ENCODE measurements around the gene PBX1. TPM values are rescaled to one million over a fixed set of nuclear protein-coding genes. Genes with fewer than 3 reads are reported as not detected.

PBX1 gene
- total and polyA plus RNA-seq, 10 of the 15 experiments (the other 5 are each of a cell fraction or from before 2014, with no cell fraction given), result 0.05 to 0.28 (median 0.11) TPM; not detected in 5

GRCh38 chr1:164886101-164886500 is 327.1 kb downstream of the PBX1 start:
- POLR2A ChIA-PET, result no interaction called here
- no TSS peak for BruUV-seq (replicated peaks)

More at GRCh38 chr1:164886101-164886500, 327.1 kb downstream of the PBX1 start:
- Histone ChIP-seq H3K79me2 (ENCODE audit: control insufficient read depth, insufficient read depth, low read length) (no peaks in the 10 kb centered on the region), H3K9me3 (replicated peaks; ENCODE audit: control insufficient read depth, insufficient read depth, low read length) (no peaks in the 10 kb centered on the region), H3K4me2 (ENCODE audit: control insufficient read depth, insufficient read depth) (no peak overlapping the region), H4K20me1 (ENCODE audit: control insufficient read depth, insufficient read depth) (no peaks in the 10 kb centered on the region), H2AFZ (ENCODE audit: control insufficient read depth, low read depth, low read length) (no peak overlapping the region), H3K9ac (ENCODE audit: control insufficient read depth, insufficient read depth, low read length) (no peak overlapping the region), H3K36me3 (ENCODE audit: control insufficient read depth in 2 of 2, insufficient read depth in 2 of 2, low read length in 1 of 2) (no peaks in the 10 kb centered on the region), H3K27me3 (replicated peaks in 1 of 2; ENCODE audit: control insufficient read depth in 2 of 2, insufficient read depth in 2 of 2, low read length in 1 of 2) (no peaks in the 10 kb centered on the region), H3K4me3 (no peak overlapping the region), H3K4me1 (ENCODE audit: control insufficient read depth, insufficient read depth, low read length) (no peaks in the 10 kb centered on the region), H3K27ac (ENCODE audit: control insufficient read depth, insufficient read depth) (no peak overlapping the region)
- 56% methylated on average over 1 of the region's 1 CpG for whole genome bisulfite sequencing (ENCODE audit: insufficient coverage, insufficient replicate concordance, low lambda C conversion rate, missing lambda C conversion rate)
- SMC1A ChIA-PET (ENCODE audit: uncharacterized antibody, unreplicated experiment), result no interaction called here
- ATAC-seq (no peak), DNase-seq (ENCODE audit: low read depth, low spot score) (no peak), FAIRE-seq (no peak)
- in situ Hi-C loops (cut with MboI) (no loop called here), intact Hi-C loops (cut with micrococcal nuclease; ENCODE audit: unreplicated experiment) (loop anchor here (10.0 kb wide), 1 partner anchor 189 kb away; no protein-coding TSS in a partner anchor)
- RAD21 ChIA-PET (ENCODE audit: unreplicated experiment), result no interaction called here
- CTCF ChIA-PET, result no interaction called here
- no peak for TF ChIP-seq HCFC1 (IDR thresholded peaks at IDR 0.05; ENCODE audit: low read length)
- TF ChIP-seq BCLAF1 (IDR thresholded peaks at IDR 0.05), result no peak
- no peak for TF ChIP-seq USF2 (IDR thresholded peaks at IDR 0.05; ENCODE audit: borderline replicate concordance, low read depth, low read length)
- no peak for TF ChIP-seq KAT2A (conservative IDR thresholded peaks at IDR 0.05; ENCODE audit: control insufficient read depth, low read depth, low read length)
- no peak for TF ChIP-seq EP300 (IDR thresholded peaks at IDR 0.05; ENCODE audit: borderline replicate concordance in 1 of 2, control insufficient read depth in 1 of 2, low read depth in 2 of 2, low read length in 2 of 2)
- TF ChIP-seq CTCF (IDR thresholded peaks at IDR 0.05 in 2 of 3, conservative IDR thresholded peaks at IDR 0.05 in 1 of 3; ENCODE audit: control insufficient read depth in 2 of 3, extremely low read depth in 1 of 3, insufficient read depth in 1 of 3, low read depth in 3 of 3, low read length in 3 of 3), result no peak
- no peak for TF ChIP-seq BACH1 (IDR thresholded peaks at IDR 0.05; ENCODE audit: borderline replicate concordance)
- TF ChIP-seq IKZF1 (conservative IDR thresholded peaks at IDR 0.05), result no peak
- TF ChIP-seq PAX5 (IDR thresholded peaks at IDR 0.05; ENCODE audit: borderline replicate concordance, low read depth, low read length), result no peak
- TF ChIP-seq POLR2AphosphoS2 (IDR thresholded peaks at IDR 0.05; ENCODE audit: low read depth, low read length), result no peak
- no peak for TF ChIP-seq GATAD2B (conservative IDR thresholded peaks at IDR 0.05; ENCODE audit: low read depth)
- TF ChIP-seq YBX1 (IDR thresholded peaks at IDR 0.05), result no peak
- no peak for TF ChIP-seq EZH2 (IDR thresholded peaks at IDR 0.05; ENCODE audit: borderline replicate concordance, control insufficient read depth, low read depth, low read length)
- TF ChIP-seq ETV6 (conservative IDR thresholded peaks at IDR 0.05 in 1 of 2, IDR thresholded peaks at IDR 0.05 in 1 of 2; ENCODE audit: borderline replicate concordance in 1 of 2, low read depth in 1 of 2), result no peak
- TF ChIP-seq NR2C2 (IDR thresholded peaks at IDR 0.05; ENCODE audit: borderline replicate concordance, control insufficient read depth, insufficient read length, low read depth), result no peak
